GM13977 (cell line): ENCODE results near the gene OR52A1.

Experiments used
- DNase-seq: peaks from one replicate; pipeline ENCODE4 v3.0.0; 2012; ENCODE audit warnings: low spot score
- CTCF ChIP-seq: IDR thresholded peaks from 2 replicates; pipeline ENCODE4 v1.5.1; 2012; ENCODE audit warnings: mild to moderate bottlenecking, control low read depth; ENCODE audit not compliant: insufficient read depth; ENCODE audit errors: extremely low read depth, missing control alignments
- in situ Hi-C: fragments of 300-500 bp; cut with MboI; formaldehyde crosslinking; loops from one replicate; pipeline ENCODE4 v1.12.0; 2022; ENCODE audit warnings: low sequenced_read_pairs, low pct_unique_long_range_greater_than_20kb, mixed read lengths, inconsistent platforms; ENCODE audit not compliant: unreplicated experiment

Gene OR52A1

GRCh38 chr11:5154657-5155056 lies at the start of gene OR52A1:
OR52A1 (minus strand) TSS chr11:5154757; CDS start chr11:5152369, 2,388 bp downstream.
- in situ Hi-C loops, result no loop called here
- DNase-seq, result no peak
- no peak for TF ChIP-seq CTCF

DNA sequence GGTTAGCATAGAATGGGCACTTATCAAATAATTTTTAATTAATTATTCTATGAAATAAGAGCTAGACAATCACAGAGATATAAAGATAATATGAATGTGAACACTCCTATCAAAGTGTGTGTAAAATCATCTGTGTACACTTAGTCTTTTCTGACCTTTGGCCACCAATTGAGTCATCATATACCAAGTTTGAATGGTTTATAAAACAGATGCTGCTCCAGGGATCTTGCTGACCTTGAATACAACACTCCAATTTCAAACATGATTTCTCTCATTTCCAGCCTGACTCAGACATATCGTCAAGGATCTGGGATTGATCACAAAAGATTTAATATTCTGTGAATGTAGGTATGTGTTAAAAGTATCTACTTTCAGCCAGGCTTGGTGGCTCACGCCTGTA lies 48.8 kb upstream of the OR52A1 start:
- DNase-seq, result no peak
- no peak for TF ChIP-seq CTCF
- in situ Hi-C loops, result loop anchor here (10.0 kb wide), 1 partner anchor 171 kb away; no protein-coding TSS in a partner anchor

- no peak for DNase-seq
- no peak for TF ChIP-seq CTCF
- in situ Hi-C loops, result loop anchor here (10.0 kb wide), 1 partner anchor 174 kb away; no protein-coding TSS in a partner anchor
Measured at GRCh38 chr11:5200582-5200981, 46.0 kb upstream of the OR52A1 start, which contains the start of gene OR51V1. OR51V1 (minus strand) TSS chr11:5200682; CDS start chr11:5200682, 0 bp downstream.

GRCh38 chr11:5198285-5198684 lies 43.7 kb upstream of the OR52A1 start:
- TF ChIP-seq CTCF, result no peak
- DNase-seq, result no peak

DNA sequence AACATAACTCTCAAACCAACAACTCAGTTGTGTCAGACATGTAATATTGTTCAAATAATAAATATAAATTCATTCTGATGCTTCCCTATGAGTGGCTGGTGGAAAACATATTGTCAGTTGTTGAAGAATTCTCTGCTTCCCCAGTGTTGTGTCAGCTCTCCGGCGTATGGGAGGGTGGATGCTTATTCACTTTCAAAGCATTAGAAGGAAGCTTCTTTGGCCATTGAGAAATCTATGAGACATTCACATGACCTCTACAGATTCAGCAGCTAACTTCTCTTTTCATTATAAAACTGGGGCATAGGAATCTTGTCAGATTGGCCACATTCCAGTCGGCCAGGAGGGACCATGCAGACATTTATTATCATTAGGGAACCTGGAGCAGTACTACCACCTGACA lies 43.0 kb upstream of the OR52A1 start:
- no peak for TF ChIP-seq CTCF

More at GRCh38 chr11:5198285-5198684, 43.7 kb upstream of the OR52A1 start:
- in situ Hi-C loops, result no loop called here

DNA sequence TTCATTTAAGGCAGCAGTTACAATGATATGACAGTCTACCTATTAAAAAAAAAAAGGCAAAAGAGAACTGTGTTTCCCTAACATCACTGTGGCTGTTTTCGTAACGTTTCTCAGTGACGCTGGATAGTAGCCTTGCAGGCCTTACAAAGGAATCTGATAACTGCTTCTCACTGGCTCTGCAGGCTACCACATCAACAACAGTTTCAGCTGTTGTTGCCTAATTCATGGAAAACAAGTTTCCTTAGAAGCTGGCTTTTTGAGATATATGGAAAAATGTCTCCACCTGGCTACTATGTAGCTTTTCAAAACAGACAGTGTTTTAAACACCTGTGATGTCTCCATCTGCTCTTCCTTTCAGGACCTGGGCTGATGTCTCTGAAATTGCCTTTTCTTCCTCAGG lies 42.2 kb upstream of the OR52A1 start:
- in situ Hi-C loops, result no loop called here
- no peak for DNase-seq
- TF ChIP-seq CTCF, result no peak

More for the DNA sequence above, 43.0 kb upstream of the OR52A1 start:
- DNase-seq, result no peak
- in situ Hi-C loops, result no loop called here

DNA sequence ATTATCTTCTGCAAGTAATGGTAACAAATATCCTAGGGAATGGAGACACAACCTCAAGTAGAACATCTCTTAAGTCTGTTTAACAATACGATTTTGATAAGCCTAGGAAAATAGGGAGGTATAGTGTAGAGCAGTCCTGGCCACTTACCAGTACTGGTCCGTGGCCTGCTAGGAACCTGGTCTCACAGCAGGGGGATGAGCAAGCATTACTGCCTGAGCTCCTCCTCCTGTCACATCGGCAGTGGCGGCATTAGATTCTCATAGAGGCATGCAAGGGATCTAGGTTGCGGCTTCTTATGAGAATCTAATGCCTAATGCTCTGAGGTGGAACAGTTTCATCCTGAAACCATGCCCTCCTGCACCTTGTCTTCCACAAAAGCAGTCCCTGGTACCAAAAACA lies 41.5 kb upstream of the OR52A1 start:
- DNase-seq, result no peak
- no peak for TF ChIP-seq CTCF
- in situ Hi-C loops, result no loop called here
